NCI-H748 treated with DMSO at 0.1 percent for 48 hours (cell line): ENCODE results near the gene ODAD3.
A peak's percentile ranks its signal among the peaks of the same experiment; 100 is the strongest.
"Not testable (repeated sequence)": the region's sequence is repeated elsewhere in the genome, so short reads cannot be mapped to it uniquely, and the experiment has no call there.

Source experiments
- DNase-seq: peaks from one replicate; lab custom pipeline; 2025; lab: John Stamatoyannopoulos, UW

The ODAD3 gene

GRCh38 chr19:11405846-11406643 is 28.9 kb downstream of the ODAD3 start:
- no peak for DNase-seq

- DNase-seq = no peak
These were observed 30.2 kb downstream of the ODAD3 start for GRCh38 chr19:11404588-11405222.

- DNase-seq = no peak
These were observed 32.9 kb downstream of the ODAD3 start for GRCh38 chr19:11401808-11402543.

GRCh38 chr19:11400798-11401197 is 34.1 kb downstream of the ODAD3 start:
- no peak for DNase-seq

- no peak for DNase-seq
These were observed 35.3 kb downstream of the ODAD3 start for GRCh38 chr19:11399667-11400066.

- DNase-seq = no peak
These were observed 37.8 kb downstream of the ODAD3 start for GRCh38 chr19:11397089-11397610.

GRCh38 chr19:11390933-11391680 is 43.8 kb downstream of the ODAD3 start:
- no peak for DNase-seq

GRCh38 chr19:11390359-11390758 is 44.6 kb downstream of the ODAD3 start:
- DNase-seq = no peak

- DNase-seq = peak; percentile 5
These were observed 47.5 kb downstream of the ODAD3 start for GRCh38 chr19:11387162-11388034.

- no peak for DNase-seq
These were observed 50.2 kb downstream of the ODAD3 start for GRCh38 chr19:11384778-11385129.

GRCh38 chr19:11383706-11384048 is 51.2 kb downstream of the ODAD3 start:
- DNase-seq = no peak

- DNase-seq = no peak
These were observed 51.8 kb downstream of the ODAD3 start for GRCh38 chr19:11382898-11383705.

- DNase-seq = peak; percentile 90
These were observed 54.0 kb downstream of the ODAD3 start for GRCh38 chr19:11380653-11381537.

GRCh38 chr19:11379857-11380350 is 55.0 kb downstream of the ODAD3 start:
- DNase-seq = no peak

- not testable (repeated sequence) for DNase-seq
These were observed 55.6 kb downstream of the ODAD3 start for GRCh38 chr19:11379269-11379845.

- no peak for DNase-seq
These were observed 56.4 kb downstream of the ODAD3 start for GRCh38 chr19:11378319-11379189.

GRCh38 chr19:11377756-11378155 is 57.2 kb downstream of the ODAD3 start:
- no peak for DNase-seq

- no peak for DNase-seq
These were observed 57.7 kb downstream of the ODAD3 start for GRCh38 chr19:11377237-11377636.
